ENCODE results near the gene ORAI3. TPM values are rescaled to one million over a fixed set of nuclear protein-coding genes. Genes with fewer than 3 reads are reported as not detected.

Gene ORAI3
- 10.3 to 16.0 TPM (median 15.6 TPM) in 3 replicates for total RNA-seq
- long read RNA-seq, transcript ORAI3-201 (2 exons, 2,206 nt): major isoform, 47 of 48 reads
- long read RNA-seq, partial matches to known transcripts: 0 of 48 reads
- long read RNA-seq, other reads (novel, unspliced or antisense): 0 of 48 reads

DNA sequence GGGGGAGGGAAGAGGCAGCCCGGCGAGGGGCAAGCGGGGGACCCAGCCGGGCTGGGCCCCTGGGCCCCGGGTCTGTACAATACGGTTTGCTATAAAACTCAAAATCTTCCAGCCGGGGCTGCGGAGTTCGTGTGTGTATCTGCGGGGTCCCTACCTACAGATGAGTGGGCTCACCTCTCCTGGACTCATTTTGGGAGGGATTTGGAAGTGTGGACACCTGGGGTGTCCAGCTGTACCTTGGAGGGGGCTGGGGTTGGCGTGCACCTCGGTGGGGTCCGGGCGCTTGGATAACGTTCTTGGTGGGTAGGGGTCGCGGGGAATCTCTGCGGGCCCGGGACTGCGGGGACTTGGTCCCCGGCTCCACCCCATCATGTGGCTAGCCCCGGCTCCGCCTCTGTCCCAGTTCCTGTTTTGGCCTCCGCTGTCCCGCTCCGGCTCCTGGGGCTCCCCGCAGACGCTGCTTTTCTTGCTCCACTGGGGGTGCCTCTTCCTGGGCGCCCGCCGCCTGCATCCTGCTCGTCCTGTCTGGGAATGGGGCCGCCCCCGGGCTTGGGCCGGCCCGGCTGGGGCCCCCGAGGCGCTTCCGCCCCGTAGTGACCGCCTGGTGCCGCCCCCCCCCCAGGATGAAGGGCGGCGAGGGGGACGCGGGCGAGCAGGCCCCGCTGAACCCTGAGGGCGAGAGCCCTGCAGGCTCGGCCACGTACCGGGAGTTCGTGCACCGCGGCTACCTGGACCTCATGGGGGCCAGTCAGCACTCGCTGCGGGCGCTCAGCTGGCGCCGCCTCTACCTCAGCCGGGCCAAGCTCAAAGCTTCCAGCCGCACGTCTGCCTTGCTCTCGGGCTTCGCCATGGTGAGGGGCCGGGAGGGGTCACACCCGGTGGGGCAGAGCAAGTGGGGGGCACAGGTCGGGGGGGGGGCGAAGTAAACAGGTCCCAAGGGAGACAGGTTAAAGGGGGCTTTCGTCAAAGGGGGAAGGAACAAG is at the start of gene ORAI3:
Gene ORAI3, plus strand, starts transcription at position 402 of the 983 bp plus-strand sequence. Its CDS starts 222 bp downstream, at position 624.
- TF ChIP-seq CTCF (IDR thresholded peaks at IDR 0.05): no peak
- Mint-ChIP-seq H3K9me3 (ENCODE audit: low read depth) (no peaks in the 10 kb centered on the region), H3K4me1 (ENCODE audit: low read depth) (peaks cover 38% of the 10 kb centered on the region), H3K27me3 (ENCODE audit: low read depth) (no peaks in the 10 kb centered on the region), H3K4me3 (ENCODE audit: unreplicated experiment) (peak within 1 kb of the TSS; percentile 86), H3K27ac (ENCODE audit: unreplicated experiment) (peak within 1 kb of the TSS; percentile 85), H3K36me3 (ENCODE audit: low read depth) (peaks cover 2% of the 10 kb centered on the region)
- DNase-seq (ENCODE audit: low spot score): peak; percentile 92

DNA sequence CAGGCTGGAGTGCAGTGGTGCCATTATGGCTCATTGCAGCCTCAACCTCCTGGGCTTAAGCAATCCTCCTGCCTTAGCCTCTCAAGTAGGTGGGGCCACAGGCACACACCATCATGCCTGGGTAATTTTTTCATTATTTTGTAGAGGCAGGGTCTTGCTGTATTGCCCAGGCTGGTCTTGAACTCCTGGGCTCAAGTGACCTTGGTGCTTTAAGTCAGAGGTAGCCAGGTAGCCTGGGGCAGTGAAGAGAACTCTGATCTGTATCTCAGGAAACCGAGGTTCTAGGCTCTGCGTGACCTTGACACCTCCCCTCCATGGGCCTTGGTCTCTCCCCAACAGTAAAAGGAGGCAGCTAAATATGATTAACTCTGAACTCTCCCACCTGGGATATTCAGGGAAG is 49.1 kb upstream of the ORAI3 start:
- no peak for DNase-seq (ENCODE audit: low spot score)
- H3K27ac Mint-ChIP-seq (ENCODE audit: unreplicated experiment): no peak overlapping the region
- no peaks in the 10 kb centered on the region for H3K27me3 Mint-ChIP-seq (ENCODE audit: low read depth)
- no peak overlapping the region for H3K4me3 Mint-ChIP-seq (ENCODE audit: unreplicated experiment)
- no peaks in the 10 kb centered on the region for H3K36me3 Mint-ChIP-seq (ENCODE audit: low read depth)
- H3K4me1 Mint-ChIP-seq (ENCODE audit: low read depth): peaks cover 38% of the 10 kb centered on the region
- H3K9me3 Mint-ChIP-seq (ENCODE audit: low read depth): no peaks in the 10 kb centered on the region
- TF ChIP-seq CTCF (IDR thresholded peaks at IDR 0.05): no peak

- Mint-ChIP-seq H3K27ac (ENCODE audit: unreplicated experiment) (no peak overlapping the region), H3K4me3 (ENCODE audit: unreplicated experiment) (no peak overlapping the region), H3K4me1 (ENCODE audit: low read depth) (peaks cover 30% of the 10 kb centered on the region), H3K36me3 (ENCODE audit: low read depth) (no peaks in the 10 kb centered on the region), H3K27me3 (ENCODE audit: low read depth) (no peaks in the 10 kb centered on the region), H3K9me3 (ENCODE audit: low read depth) (no peaks in the 10 kb centered on the region)
- no peak for TF ChIP-seq CTCF (IDR thresholded peaks at IDR 0.05)
- DNase-seq (ENCODE audit: low spot score): no peak
These were observed 48.3 kb upstream of the ORAI3 start for GRCh38 chr16:30900588-30900987.

- TF ChIP-seq CTCF (IDR thresholded peaks at IDR 0.05): no peak
- peak overlapping the region; percentile 46 for H3K4me3 Mint-ChIP-seq (ENCODE audit: unreplicated experiment)
- H3K27me3 Mint-ChIP-seq (ENCODE audit: low read depth): no peaks in the 10 kb centered on the region
- peak overlapping the region; percentile 22 for H3K27ac Mint-ChIP-seq (ENCODE audit: unreplicated experiment)
- peaks cover 22% of the 10 kb centered on the region for H3K4me1 Mint-ChIP-seq (ENCODE audit: low read depth)
- H3K9me3 Mint-ChIP-seq (ENCODE audit: low read depth): no peaks in the 10 kb centered on the region
- H3K36me3 Mint-ChIP-seq (ENCODE audit: low read depth): no peaks in the 10 kb centered on the region
- no peak for DNase-seq (ENCODE audit: low spot score)
These were observed 47.5 kb upstream of the ORAI3 start for GRCh38 chr16:30901201-30902028.
